Endothelial cell of umbilical vein (primary cell): ENCODE data around the gene LUC7L2. TPM values are rescaled to one million over a fixed set of nuclear protein-coding genes. Genes with fewer than 3 reads are reported as not detected.

Experiments
- BruUV-seq: library from RNA; stranded (reverse); fragments of 400-500 nt; replicated peaks from 2 replicates; lab custom pipeline; 2021; lab: Mats Ljungman, UMichigan
- CTCF ChIA-PET: fragments of 300-600, 350-600 bp; sonication (Branson Sonifier 250); formaldehyde crosslinking; loops from one replicate; lab custom pipeline; 2021; ENCODE audit warnings: antibody characterized with exemption, inconsistent platforms; lab: Charles Lee
- POLR2A ChIA-PET: fragments of 300-600, 350-600 bp; sonication (Branson Sonifier 250); formaldehyde crosslinking; loops from one replicate; lab custom pipeline; 2021; ENCODE audit warnings: antibody characterized with exemption, inconsistent platforms; lab: Charles Lee
- DNase-seq: peaks from one replicate; pipeline ENCODE4 v3.0.0-alpha.2; 2011; ENCODE audit warnings: low read depth, low spot score
- FAIRE-seq: peaks from 2 replicates; lab custom pipeline; 2011; peaks lifted over from hg19 to GRCh38; lab: Jason Lieb, UNC
- H2AFZ ChIP-seq: 2 replicates; pipeline ENCODE4 v1.6.0; 2012; ENCODE audit warnings: low read depth, low read length, control low read depth, inconsistent platforms
- H3K27ac ChIP-seq: 2 replicates; pipeline ENCODE4 v1.5.1; 2011; ENCODE audit warnings: low read depth, mild to moderate bottlenecking, control low read depth, low read length, moderate library complexity; ENCODE audit not compliant: insufficient read depth
- H3K27me3 ChIP-seq, 2 experiments: 2 replicates each; pipeline versions ENCODE4 v1.6.0 to v1.6.1; 2011; ENCODE audit warnings: low read length in 2 of 2, mixed read lengths in 1 of 2; ENCODE audit not compliant: control insufficient read depth in 2 of 2, insufficient read depth in 2 of 2
- H3K36me3 ChIP-seq, 2 experiments: 2 replicates in 1 of 2; 3 replicates in 1 of 2; pipeline ENCODE4 v1.5.1; 2011; ENCODE audit warnings: low read length in 2 of 2, mild to moderate bottlenecking in 1 of 2, moderate library complexity in 1 of 2; ENCODE audit not compliant: control insufficient read depth in 2 of 2, insufficient read depth in 2 of 2; ENCODE audit errors: extremely low read depth in 1 of 2
- H3K4me1 ChIP-seq: 3 replicates; pipeline ENCODE4 v1.5.1; 2011; ENCODE audit warnings: mild to moderate bottlenecking, low read length; ENCODE audit not compliant: control insufficient read depth, insufficient read depth; ENCODE audit errors: extremely low read depth
- H3K4me2 ChIP-seq: 2 replicates; pipeline ENCODE4 v1.6.1; 2011; ENCODE audit warnings: low read length, control low read depth, mixed read lengths; ENCODE audit not compliant: insufficient read depth
- H3K4me3 ChIP-seq, 3 experiments: fragments of 200-600 bp in 1 of 3; sonication (generic), shearing (Covaris generic) in 1 of 3; replicated peaks in 1 of 3; 2 replicates each; pipeline ENCODE4 v1.5.1; 2011 to 2016; ENCODE audit warnings: control low read depth in 3 of 3, low read length in 3 of 3, mild to moderate bottlenecking in 2 of 3, inconsistent platforms in 1 of 3, low read depth in 1 of 3, moderate library complexity in 1 of 3; ENCODE audit not compliant: insufficient read depth in 1 of 3
- H3K79me2 ChIP-seq: 2 replicates; pipeline ENCODE4 v1.6.0; 2012; ENCODE audit warnings: low read length, inconsistent platforms; ENCODE audit not compliant: control insufficient read depth, insufficient read depth
- H3K9ac ChIP-seq: replicated peaks from 2 replicates; pipeline ENCODE3; 2011; ENCODE audit warnings: low read length, control low read depth; ENCODE audit not compliant: insufficient read depth; ENCODE audit errors: extremely low read depth
- H3K9me1 ChIP-seq: replicated peaks from 3 replicates; pipeline ENCODE4 v1.6.0; 2011; ENCODE audit warnings: mild to moderate bottlenecking, low read length; ENCODE audit not compliant: control insufficient read depth, insufficient read depth; ENCODE audit errors: extremely low read depth
- H3K9me3 ChIP-seq: replicated peaks from 2 replicates; pipeline ENCODE4 v1.5.1; 2012; ENCODE audit warnings: low read length, inconsistent platforms; ENCODE audit not compliant: control insufficient read depth, insufficient read depth
- H4K20me1 ChIP-seq: replicated peaks from 2 replicates; pipeline ENCODE3; 2011; ENCODE audit warnings: mild to moderate bottlenecking, low read length; ENCODE audit not compliant: control insufficient read depth, insufficient read depth; ENCODE audit errors: extremely low read depth
- EZH2 ChIP-seq: IDR thresholded peaks from 2 replicates; pipeline ENCODE4 v1.6.1; 2012; ENCODE audit warnings: borderline replicate concordance, low read depth, mild to moderate bottlenecking, moderate library complexity, low read length, inconsistent platforms; ENCODE audit not compliant: severe bottlenecking
- FOS ChIP-seq: IDR thresholded peaks from 2 replicates; pipeline ENCODE4 v1.6.1; 2011; ENCODE audit warnings: mild to moderate bottlenecking, low read length, moderate library complexity, borderline replicate concordance; ENCODE audit not compliant: insufficient read depth
- GATA2 ChIP-seq: IDR thresholded peaks from 2 replicates; pipeline ENCODE4 v1.7.0; 2011; ENCODE audit warnings: low read depth, mild to moderate bottlenecking, moderate library complexity, mixed read lengths, low read length; ENCODE audit not compliant: insufficient read length, insufficient read depth
- JUN ChIP-seq: IDR thresholded peaks from 2 replicates; pipeline ENCODE4 v1.6.1; 2011; ENCODE audit warnings: borderline replicate concordance, low read depth; ENCODE audit not compliant: insufficient read length, insufficient read depth
- MYC ChIP-seq: IDR thresholded peaks from one replicate; pipeline ENCODE4 v1.6.1; 2011; ENCODE audit warnings: mild to moderate bottlenecking, low read depth, low read length
- POLR2A ChIP-seq: IDR thresholded peaks from 2 replicates; pipeline ENCODE4 v1.6.1; 2012; ENCODE audit warnings: low read depth, mild to moderate bottlenecking, control low read depth, low read length
- dilution Hi-C: fragments of 300-500 bp; cut with MboI; formaldehyde crosslinking; loops from one replicate; pipeline ENCODE4 v1.15.0; 2019; ENCODE audit warnings: low sequenced_read_pairs; ENCODE audit not compliant: extremely low pct_ligation_motif_present
- intact Hi-C: fragments of 100-400 bp; cut with micrococcal nuclease; formaldehyde crosslinking; loops from one replicate; pipeline ENCODE4 v1.10.0; 2022
- polyA plus RNA-seq, 4 experiments: library from polyadenylated mRNA; depleted of rRNA in 3 of 4; stranded (reverse) in 3 of 4; unstranded in 1 of 4; fragments of >200 nt; gene quantifications; 2 replicates each; pipeline versions ENCODE4 v1.2.1 to v1.2.3, GENCODE V29; 2011 to 2012; ENCODE audit warnings: missing spikeins in 1 of 4
- total RNA-seq: library from RNA; stranded (reverse); gene quantifications from 2 replicates; pipeline ENCODE4 v1.2.3, GENCODE V29; 2021
- TF ChIP-seq, protein P1 (sequence below), 2 donors: IDR thresholded peaks; 1 replicate in 1 of 2; 2 replicates in 1 of 2; pipeline ENCODE4 v1.5.1; 2011; ENCODE audit warnings: low read length in 2 of 2, mild to moderate bottlenecking in 2 of 2, moderate library complexity in 2 of 2, control low read depth in 1 of 2, inconsistent platforms in 1 of 2, low read depth in 1 of 2; ENCODE audit not compliant: insufficient read depth in 1 of 2; ENCODE audit errors: extremely low read depth in 1 of 2
- TF ChIP-seq, protein P2 (sequence below): IDR thresholded peaks from 2 replicates; pipeline ENCODE4 v1.6.1; 2011; ENCODE audit not compliant: insufficient read depth, insufficient read length

The LUC7L2 gene
- total and polyA plus RNA-seq, 2 donors (not counting 3 experiments of a cell fraction or from before 2014, with no cell fraction given), result 28.0 to 85.8 TPM

- Histone ChIP-seq H4K20me1 (no peaks in the 10 kb centered on the region), H3K79me2 (no peaks in the 10 kb centered on the region), H2AFZ (no peak overlapping the region), H3K36me3 (no peaks in the 10 kb centered on the region), H3K9me1 (no peaks in the 10 kb centered on the region), H3K9ac (no peak overlapping the region), H3K27ac (no peak overlapping the region), H3K27me3 (no peaks in the 10 kb centered on the region), H3K4me2 (no peak overlapping the region), H3K9me3 (no peaks in the 10 kb centered on the region), H3K4me1 (no peaks in the 10 kb centered on the region), H3K4me3 (no peak overlapping the region)
- ChIA-PET POLR2A (no interaction called here), CTCF (interaction anchor here (1.5 kb wide), 1 partner anchor 21 kb away, joined by 3 read pairs; no protein-coding TSS in a partner anchor)
- TF ChIP-seq GATA2 (no peak), JUN (no peak), FOS (no peak), MYC (no peak), POLR2A (no peak), EZH2 (no peak)
- TF ChIP-seq, protein P1, sequence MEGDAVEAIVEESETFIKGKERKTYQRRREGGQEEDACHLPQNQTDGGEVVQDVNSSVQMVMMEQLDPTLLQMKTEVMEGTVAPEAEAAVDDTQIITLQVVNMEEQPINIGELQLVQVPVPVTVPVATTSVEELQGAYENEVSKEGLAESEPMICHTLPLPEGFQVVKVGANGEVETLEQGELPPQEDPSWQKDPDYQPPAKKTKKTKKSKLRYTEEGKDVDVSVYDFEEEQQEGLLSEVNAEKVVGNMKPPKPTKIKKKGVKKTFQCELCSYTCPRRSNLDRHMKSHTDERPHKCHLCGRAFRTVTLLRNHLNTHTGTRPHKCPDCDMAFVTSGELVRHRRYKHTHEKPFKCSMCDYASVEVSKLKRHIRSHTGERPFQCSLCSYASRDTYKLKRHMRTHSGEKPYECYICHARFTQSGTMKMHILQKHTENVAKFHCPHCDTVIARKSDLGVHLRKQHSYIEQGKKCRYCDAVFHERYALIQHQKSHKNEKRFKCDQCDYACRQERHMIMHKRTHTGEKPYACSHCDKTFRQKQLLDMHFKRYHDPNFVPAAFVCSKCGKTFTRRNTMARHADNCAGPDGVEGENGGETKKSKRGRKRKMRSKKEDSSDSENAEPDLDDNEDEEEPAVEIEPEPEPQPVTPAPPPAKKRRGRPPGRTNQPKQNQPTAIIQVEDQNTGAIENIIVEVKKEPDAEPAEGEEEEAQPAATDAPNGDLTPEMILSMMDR (IDR thresholded peaks at IDR 0.05; ENCODE audit: extremely low read depth in 1 of 2, insufficient read depth in 1 of 2, low read depth in 1 of 2, low read length in 2 of 2), result no peak
- TF ChIP-seq, protein P2, sequence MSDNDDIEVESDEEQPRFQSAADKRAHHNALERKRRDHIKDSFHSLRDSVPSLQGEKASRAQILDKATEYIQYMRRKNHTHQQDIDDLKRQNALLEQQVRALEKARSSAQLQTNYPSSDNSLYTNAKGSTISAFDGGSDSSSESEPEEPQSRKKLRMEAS, result no peak
- intact Hi-C loops (no loop called here), dilution Hi-C loops (no loop called here)
- DNase-seq, result no peak
- no peak for FAIRE-seq
- no TSS peak for BruUV-seq
Observed at GRCh38 chr7:139456511-139456910, 96.8 kb downstream of the LUC7L2 start.
